Activated CD8-positive, alpha-beta memory T cell treated with anti-CD3 and anti-CD28 coated beads for 1 hour (primary cell): ENCODE data around the gene SORCS3.

Source experiments
- DNase-seq, 2 donors: peaks; one replicate each; pipeline ENCODE4 v3.0.0-alpha.2; 2020; ENCODE audit warnings: low read depth in 1 of 2; ENCODE audit errors: extremely low read depth in 1 of 2

Gene SORCS3

DNA sequence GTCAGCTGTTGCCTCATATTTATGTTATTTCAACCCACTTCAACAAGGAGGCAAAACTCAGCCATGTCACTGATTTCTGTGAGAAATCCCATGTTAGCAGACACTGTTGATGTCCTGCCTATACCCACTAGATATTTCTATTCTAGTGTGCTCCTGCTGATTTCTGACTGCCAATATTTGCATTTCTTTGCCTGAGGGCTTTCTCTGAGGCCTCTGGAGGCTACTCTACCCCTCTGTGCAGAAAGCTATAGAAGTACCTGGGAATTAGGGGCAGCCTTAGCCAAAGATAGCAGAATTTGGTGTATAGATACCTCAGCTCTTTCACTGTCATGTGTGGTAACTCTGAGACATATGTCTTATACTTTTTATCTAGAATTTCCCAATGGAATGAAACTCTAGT, 348.8 kb downstream of the SORCS3 start:
- DNase-seq: no peak

DNA sequence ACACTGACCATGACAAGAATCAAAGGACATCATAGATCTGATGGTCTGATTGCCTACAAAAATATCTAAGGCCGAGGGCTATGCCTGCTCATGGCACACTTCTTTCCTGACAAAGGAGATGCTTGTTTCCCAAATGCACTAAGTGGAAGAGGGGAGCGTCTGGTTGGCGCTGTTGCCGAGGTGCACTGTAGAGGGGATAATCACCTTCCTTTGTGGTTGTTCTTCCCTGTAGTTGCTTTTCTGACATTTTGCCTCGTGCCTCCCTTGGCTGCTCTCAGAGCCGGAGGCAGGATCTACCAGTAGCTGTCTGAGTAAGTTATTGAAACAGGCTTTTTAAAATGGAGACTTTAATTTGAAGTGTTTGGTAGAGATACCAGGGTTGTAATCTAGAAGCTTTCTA, 352.0 kb downstream of the SORCS3 start:
- no peak for DNase-seq

- no peak for DNase-seq
Observed at GRCh38 chr10:105001269-105001668, 360.2 kb downstream of the SORCS3 start.

- DNase-seq: no peak
Observed at GRCh38 chr10:105010411-105011121, 369.5 kb downstream of the SORCS3 start.

- no peak for DNase-seq
Observed at GRCh38 chr10:105017116-105017515, 376.0 kb downstream of the SORCS3 start.

GRCh38 chr10:105017691-105018090, 376.6 kb downstream of the SORCS3 start:
- no peak for DNase-seq

DNA sequence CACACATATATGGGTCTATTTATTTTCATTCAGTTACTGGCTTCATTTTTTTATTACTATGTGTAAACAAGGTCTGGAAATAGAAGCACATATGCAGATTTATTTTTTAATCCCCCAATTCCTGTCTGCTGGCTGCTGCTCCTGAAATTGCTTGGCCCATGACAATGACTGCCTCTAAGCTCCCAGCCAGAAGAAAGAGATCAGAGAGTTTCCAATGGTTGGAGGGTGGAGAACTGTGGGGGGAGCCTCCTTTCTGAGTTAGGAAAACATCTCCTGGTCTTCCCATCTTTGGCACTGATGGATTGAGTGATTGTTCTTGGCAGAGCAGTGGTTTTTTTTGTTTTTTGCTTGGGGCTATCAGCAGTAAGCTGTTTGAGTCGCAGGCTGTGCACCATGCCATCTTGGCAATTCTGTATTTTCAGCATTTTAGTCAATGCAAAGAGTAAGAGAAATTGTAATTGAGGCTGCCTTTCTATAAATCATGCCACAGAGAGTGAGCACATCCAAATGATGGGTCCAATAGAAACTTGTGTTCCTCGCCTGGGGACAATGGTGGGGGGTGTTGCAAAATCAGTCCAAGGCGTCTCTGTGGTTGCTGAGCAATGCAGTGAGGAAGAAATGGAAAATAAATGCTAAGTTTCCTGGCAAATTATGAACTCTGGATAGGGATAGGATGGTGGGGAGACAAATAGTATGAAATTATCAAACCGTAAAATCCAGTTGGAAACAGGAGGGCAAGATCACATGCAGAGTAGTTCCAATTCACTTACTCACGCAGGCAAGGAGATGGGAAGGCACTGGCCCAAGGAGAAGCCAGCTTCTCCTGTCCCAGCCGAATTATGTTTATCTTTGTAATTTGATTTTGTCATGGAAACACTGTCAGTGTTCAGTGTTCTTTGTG, 382.4 kb downstream of the SORCS3 start:
- no peak for DNase-seq

DNA sequence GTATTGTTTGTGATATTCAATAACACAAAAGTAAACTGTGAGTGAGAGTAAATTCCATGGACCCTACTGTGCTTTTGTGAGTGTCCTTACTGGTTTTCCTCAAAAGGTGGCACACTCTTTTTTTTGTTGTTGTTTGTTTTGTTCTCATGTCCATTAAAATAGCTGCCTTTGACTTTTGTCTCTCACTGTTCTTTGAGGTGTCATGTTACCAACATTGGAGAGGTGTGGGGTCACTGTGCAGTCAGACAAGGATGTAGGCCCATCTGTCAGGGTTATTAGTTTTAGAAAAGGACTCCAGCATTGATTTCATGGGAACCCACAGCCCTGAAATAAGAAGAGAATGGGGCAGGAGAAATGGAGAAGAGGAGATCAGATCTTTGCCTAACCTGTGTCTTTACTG, 383.1 kb downstream of the SORCS3 start:
- no peak for DNase-seq

- no peak for DNase-seq
Observed at GRCh38 chr10:105025092-105025491, 384.0 kb downstream of the SORCS3 start.

DNA sequence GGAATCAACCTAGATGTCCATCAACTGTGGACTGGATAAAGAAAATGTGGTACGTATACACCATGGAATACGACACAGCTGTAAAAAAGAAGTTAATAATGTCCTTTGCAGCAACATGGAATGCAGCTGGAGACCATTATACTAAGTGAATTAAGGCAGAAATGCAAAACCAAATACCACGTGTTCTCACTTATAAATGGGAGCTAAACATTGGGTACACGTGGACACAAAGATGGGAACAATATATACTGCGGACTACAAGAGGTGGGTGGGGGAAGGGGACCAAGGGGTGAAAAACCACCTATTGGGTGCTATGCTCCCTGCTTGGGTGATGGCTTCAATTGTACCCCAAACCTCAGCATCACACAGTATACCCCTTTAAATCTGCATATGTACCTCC, 385.5 kb downstream of the SORCS3 start:
- DNase-seq: no peak

GRCh38 chr10:105029286-105029685, 388.2 kb downstream of the SORCS3 start:
- no peak for DNase-seq

GRCh38 chr10:105037022-105037421, 395.9 kb downstream of the SORCS3 start:
- DNase-seq: no peak

DNA sequence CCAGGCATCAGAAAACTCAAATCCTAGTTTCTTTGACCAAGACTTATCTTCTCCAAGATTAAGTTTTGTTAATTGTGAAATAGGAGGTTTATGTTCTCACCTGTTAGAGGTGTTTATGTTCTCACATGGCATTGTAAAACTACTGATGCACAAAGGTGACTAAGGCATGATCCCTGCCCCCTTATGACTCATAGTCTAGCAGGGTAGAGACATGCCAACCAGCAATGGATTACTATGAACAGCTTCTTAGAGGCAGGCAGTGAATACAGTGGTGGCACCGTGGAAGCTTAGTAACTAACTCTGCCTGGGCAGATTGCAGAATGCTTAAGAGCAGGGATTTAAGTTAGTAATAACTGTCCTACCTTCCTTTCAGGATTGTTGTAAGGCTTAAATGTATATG, 400.9 kb downstream of the SORCS3 start:
- no peak for DNase-seq

DNA sequence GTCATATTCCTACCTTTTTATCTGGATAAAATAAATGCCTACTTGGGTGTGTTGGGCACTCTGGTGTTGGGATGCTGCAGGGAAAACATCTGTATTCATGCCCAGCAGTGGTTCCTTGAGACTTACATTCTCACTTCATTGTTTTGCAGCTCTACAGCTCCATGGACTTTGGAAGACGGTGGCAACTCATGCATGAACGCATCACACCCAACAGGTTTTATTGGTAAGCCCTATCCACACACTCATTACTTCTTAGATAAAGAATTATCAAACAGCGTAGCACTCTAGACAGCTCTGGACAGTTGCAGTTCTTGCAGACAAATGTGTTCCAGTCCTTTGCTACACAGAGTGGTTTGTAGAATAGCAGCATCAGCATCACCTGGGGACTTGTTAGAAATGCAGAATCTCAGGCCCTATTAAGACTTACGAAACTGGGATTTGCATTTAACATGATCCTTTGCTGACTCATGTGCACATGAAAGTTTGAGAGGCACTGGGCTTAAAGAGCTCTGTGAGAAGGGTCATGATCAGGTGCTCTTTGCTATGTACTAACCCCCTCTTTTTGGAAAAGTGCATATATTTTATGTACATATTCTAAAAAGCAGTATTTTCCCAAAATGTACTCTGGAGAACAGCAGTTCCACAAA, 401.9 kb downstream of the SORCS3 start:
- DNase-seq: no peak

DNA sequence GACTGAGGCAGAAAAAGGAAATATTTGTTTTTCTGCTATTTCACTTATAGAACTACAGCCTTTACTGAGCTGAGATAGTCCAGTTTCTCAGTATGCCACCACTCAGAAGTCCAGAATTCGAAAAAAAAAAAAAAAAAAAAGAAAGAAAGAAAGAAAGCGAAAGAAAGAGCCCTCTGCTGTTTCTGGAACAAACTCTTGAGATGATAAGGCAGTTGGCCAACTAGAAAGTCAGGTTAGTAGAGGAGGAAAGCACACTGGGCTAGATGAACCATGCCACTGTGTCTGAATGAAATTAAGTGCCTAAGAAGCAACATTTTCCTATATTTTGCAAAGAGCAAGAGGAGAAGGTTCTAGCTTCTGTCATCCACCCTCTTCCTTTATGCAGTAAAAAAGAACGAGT, 403.8 kb downstream of the SORCS3 start:
- DNase-seq: no peak

GRCh38 chr10:105056413-105056812, 415.3 kb downstream of the SORCS3 start:
- DNase-seq: no peak

DNA sequence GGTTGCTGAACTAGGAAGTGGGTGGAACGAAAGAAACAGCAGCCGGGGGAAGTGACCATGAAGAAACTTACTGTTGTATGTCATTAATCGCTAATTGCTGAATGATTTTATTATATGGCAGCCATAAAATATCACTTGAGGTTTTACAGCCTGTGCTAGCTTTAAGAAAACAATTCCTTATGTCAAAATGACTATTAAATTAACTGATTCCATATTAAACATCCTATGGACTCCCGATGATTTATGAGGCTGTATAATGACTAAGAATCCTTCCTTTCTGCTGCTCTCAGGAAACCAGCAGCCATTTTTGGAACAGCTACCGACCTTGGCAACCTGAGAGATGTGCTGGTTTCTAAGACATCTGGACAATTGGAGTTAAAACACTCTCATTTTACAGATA, 421.9 kb downstream of the SORCS3 start:
- no peak for DNase-seq

DNA sequence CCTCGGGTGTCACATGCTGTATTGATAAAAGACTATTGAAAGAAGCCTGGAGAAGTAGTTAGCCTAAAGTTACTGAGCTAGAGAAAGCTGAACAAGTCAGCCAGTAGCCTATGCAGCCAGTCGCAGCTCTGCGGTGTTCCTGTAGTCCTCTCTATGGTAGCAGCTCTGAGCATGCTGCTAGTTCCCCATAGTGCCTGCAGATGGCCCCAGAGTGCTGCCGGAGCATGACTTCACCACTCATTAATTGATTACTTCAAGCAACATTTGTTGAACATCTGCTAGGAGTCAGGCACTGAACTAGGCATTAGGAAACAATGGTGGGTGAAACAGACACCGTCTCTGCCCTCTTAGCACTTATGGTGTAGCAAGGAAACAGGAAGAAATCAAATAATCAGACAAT, 422.7 kb downstream of the SORCS3 start:
- DNase-seq: no peak

GRCh38 chr10:105068497-105068896, 427.4 kb downstream of the SORCS3 start:
- DNase-seq: no peak

- no peak for DNase-seq
Observed at GRCh38 chr10:105070249-105070648, 429.2 kb downstream of the SORCS3 start.

DNA sequence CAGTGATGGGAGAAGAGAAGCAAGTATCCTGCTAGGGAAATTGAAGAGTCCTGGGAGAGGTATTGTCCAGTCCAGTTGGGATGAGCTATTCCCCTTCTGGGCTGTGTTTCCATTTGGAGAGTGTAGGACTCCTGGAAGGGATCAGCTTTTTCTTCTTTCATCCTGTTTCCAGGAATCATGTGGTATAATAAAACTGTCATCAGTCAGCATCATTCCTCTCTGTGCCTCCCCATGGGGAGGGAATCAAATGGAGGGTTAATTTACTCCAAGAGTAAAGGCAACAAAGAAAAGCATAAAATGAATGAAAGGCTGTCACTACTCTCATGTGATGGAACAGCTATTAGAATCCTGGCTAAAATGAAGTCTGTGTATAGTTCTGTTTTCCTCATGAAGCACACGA, 429.9 kb downstream of the SORCS3 start:
- no peak for DNase-seq

DNA sequence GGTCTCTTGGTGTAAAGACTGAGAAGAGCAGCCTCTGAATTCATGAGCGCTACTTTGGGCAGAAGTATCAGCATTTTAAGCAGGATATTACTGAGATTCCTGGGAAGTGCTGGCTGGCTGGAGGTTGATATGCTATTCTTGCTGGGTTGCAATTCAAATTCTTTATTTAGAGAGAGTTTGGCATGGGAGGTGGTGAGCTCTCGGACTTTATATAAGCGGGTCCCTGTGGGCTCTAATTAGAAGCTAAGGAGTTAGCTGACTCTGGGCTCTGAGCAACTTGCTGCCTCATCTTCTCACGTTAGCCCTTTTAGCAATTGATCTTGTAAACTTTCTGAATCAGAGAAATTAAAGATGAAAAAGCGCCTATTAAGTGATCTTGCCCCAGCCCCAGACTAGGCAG, 430.9 kb downstream of the SORCS3 start:
- DNase-seq: no peak
